ENCODE data around the gene PHB1. TPM values are rescaled to one million over a fixed set of nuclear protein-coding genes. Genes with fewer than 3 reads are reported as not detected.

The PHB1 gene
- total RNA-seq, 1 experiment from 2014 or later, result 367 TPM

- intact Hi-C loops (cut with micrococcal nuclease; ENCODE audit: unreplicated experiment), result no loop called here
- Histone ChIP-seq H3K9me3 (ENCODE audit: control insufficient read depth, insufficient read depth, low read depth, low read length) (no peaks in the 10 kb centered on the region), H3K4me1 (ENCODE audit: control insufficient read depth, insufficient read depth, low read length) (no peaks in the 10 kb centered on the region; the same call in 1 of the 2 replicates), H3K36me3 (ENCODE audit: control insufficient read depth, insufficient read depth, low read length) (no peaks in the 10 kb centered on the region), H3K27me3 (ENCODE audit: control insufficient read depth, insufficient read depth, low read length) (peaks cover 3% of the 10 kb centered on the region; the same call in 1 of the 2 replicates), H3K4me3 (ENCODE audit: low read depth in 2 of 2, low read length in 2 of 2) (no peak overlapping the region), H3K27ac (ENCODE audit: low read length) (no peak overlapping the region)
- DNase-seq (ENCODE audit: low read depth, low spot score) (no peak), ATAC-seq (no peak)
- no peak for TF ChIP-seq TCF7L2 (IDR thresholded peaks at IDR 0.05; ENCODE audit: low read depth, low read length)
- no peak for TF ChIP-seq CTCF (IDR thresholded peaks at IDR 0.05)
- no peak for TF ChIP-seq POLR2AphosphoS5 (IDR thresholded peaks at IDR 0.05; ENCODE audit: low read depth, low read length)
- no peak for TF ChIP-seq REST (IDR thresholded peaks at IDR 0.05; ENCODE audit: insufficient read depth in 1 of 2, low read depth in 2 of 2, low read length in 1 of 2)
- TF ChIP-seq SIN3A (IDR thresholded peaks at IDR 0.05; ENCODE audit: borderline replicate concordance, insufficient read depth, low read depth, low read length), result no peak
- POLR2A ChIA-PET, result no interaction called here
- no TSS peak for BruUV-seq (replicated peaks)
- in situ Hi-C loops (cut with HindIII; ENCODE audit: low pct_unique_long_range_greater_than_20kb, low sequenced_read_pairs), result no loop called here
- CTCF ChIA-PET, result no interaction called here
Measured at GRCh38 chr17:49450181-49450580, 35.5 kb upstream of the PHB1 start.

DNA sequence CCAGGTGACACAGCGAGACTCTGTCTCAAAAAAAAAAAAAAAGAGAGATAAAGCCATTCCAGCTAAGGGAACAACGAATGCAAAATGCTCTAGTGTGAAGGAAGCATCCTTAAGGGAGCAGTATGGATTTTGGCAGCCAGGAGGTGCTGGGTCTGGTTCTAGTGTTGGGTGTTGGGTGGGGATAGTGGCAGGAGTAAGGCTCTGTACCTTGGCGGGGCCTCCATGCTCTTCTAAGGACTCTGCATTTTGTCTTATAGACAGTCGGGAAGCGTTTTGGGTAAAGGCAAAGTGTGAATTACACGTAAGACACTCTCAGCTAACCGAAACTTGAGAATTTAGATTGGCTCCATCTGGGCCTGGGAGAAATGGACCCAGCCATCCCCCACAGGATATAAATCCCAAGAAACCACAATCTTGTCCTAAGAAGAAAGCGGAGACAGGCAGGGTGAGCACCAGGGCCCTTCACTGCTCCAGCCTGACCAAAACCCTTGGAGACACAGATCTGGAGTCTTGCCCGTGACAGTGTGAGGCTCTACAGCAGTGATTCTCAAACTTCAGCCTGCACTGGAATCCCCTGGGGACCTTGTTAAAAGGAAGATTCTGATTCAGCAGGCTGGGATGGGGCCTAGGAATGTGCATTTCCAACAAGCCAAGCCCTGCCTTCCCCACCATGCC is 33.1 kb upstream of the PHB1 start:
- ATAC-seq (no peak), DNase-seq (ENCODE audit: low read depth, low spot score) (no peak)
- intact Hi-C loops (cut with micrococcal nuclease; ENCODE audit: unreplicated experiment), result no loop called here
- Histone ChIP-seq H3K36me3 (ENCODE audit: control insufficient read depth, insufficient read depth, low read length) (no peaks in the 10 kb centered on the region), H3K27ac (ENCODE audit: low read length) (no peak overlapping the region), H3K9me3 (ENCODE audit: control insufficient read depth, insufficient read depth, low read depth, low read length) (no peaks in the 10 kb centered on the region), H3K4me1 (ENCODE audit: control insufficient read depth, insufficient read depth, low read length) (no peaks in the 10 kb centered on the region), H3K27me3 (ENCODE audit: control insufficient read depth, insufficient read depth, low read length) (peaks cover 3% of the 10 kb centered on the region; the same call in 1 of the 2 replicates), H3K4me3 (ENCODE audit: low read depth in 2 of 2, low read length in 2 of 2) (no peak overlapping the region)
- TF ChIP-seq CTCF (IDR thresholded peaks at IDR 0.05), result no peak
- BruUV-seq (replicated peaks), result no TSS peak
- ChIA-PET CTCF (no interaction called here), POLR2A (no interaction called here)
- in situ Hi-C loops (cut with HindIII; ENCODE audit: low pct_unique_long_range_greater_than_20kb, low sequenced_read_pairs), result no loop called here
